ENCODE results near the gene PDAP1. TPM values are rescaled to one million over a fixed set of nuclear protein-coding genes. Genes with fewer than 3 reads are reported as not detected.

Gene PDAP1
- total and polyA plus RNA-seq, 9 of the 15 experiments (the other 6 are each of a cell fraction or from before 2014, with no cell fraction given) = 10.2 to 315 (median 129) TPM

DNA sequence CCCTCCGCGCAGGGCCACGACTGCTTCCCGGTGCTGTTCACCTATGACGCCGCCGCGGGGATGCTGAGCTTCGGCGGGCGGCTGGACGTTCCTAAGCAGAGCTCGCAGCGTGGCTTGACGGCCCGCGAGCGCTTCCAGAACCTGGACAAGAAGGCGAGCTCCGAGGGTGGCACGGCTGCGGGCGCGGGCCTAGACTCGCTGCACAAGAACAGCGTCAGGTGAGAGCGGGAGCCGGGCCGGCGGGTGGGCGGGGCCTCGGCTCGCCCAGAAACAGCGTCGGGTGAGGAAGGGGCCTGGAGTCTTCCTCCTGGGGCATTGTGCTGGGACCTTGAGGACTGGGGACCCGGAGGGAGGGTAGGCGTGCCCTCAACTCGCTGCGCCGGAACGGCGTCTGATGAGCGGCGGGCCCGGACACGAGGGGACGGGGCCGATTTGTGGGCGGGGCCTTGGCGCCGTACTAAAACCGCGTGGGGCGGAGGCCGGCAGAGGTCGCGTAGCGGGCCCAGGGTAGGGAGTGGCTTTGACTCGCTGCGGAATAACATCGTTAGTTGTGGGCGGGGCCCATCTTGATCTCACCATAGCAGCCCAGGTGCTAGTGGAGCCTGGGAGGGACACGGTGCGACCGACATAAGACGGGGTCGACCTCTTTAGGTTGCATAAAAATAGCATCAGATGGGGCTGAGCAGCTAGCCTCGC is 15.6 kb downstream of the PDAP1 start (continued):
- TF ChIP-seq RBFOX2 (IDR thresholded peaks at IDR 0.05; ENCODE audit: low read depth, low read length) = peak; percentile 75
- no peak for TF ChIP-seq ZNF175 (CRISPR knock-in tag; IDR thresholded peaks at IDR 0.05; ENCODE audit: low read depth)
- peak in 1 of 2 experiments; percentile 21; a peak in 1 of 4 replicates for TF ChIP-seq HDAC1 (IDR thresholded peaks at IDR 0.05)
- TF ChIP-seq OTX1 (CRISPR knock-in tag; IDR thresholded peaks at IDR 0.05) = 0 out of 2 replicates have a peak, but pooled peaks have one; percentile 17
- TF ChIP-seq, protein P1, sequence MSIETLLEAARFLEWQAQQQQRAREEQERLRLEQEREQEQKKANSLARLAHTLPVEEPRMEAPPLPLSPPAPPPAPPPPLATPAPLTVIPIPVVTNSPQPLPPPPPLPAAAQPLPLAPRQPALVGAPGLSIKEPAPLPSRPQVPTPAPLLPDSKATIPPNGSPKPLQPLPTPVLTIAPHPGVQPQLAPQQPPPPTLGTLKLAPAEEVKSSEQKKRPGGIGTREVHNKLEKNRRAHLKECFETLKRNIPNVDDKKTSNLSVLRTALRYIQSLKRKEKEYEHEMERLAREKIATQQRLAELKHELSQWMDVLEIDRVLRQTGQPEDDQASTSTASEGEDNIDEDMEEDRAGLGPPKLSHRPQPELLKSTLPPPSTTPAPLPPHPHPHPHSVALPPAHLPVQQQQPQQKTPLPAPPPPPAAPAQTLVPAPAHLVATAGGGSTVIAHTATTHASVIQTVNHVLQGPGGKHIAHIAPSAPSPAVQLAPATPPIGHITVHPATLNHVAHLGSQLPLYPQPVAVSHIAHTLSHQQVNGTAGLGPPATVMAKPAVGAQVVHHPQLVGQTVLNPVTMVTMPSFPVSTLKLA (conservative IDR thresholded peaks at IDR 0.05) = peak in 1 of 2 experiments; percentile 69
- no peak for TF ChIP-seq MTF1 (CRISPR knock-in tag; IDR thresholded peaks at IDR 0.05; ENCODE audit: borderline replicate concordance)
- TF ChIP-seq PCBP1 (IDR thresholded peaks at IDR 0.05; ENCODE audit: low read depth, low read length, poor library complexity, severe bottlenecking) = peak; percentile 61
- TF ChIP-seq, protein P2, sequence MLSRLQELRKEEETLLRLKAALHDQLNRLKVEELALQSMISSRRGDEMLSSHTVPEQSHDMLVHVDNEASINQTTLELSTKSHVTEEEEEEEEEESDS (CRISPR knock-in tag; IDR thresholded peaks at IDR 0.05) = no peak
- no peak for TF ChIP-seq ETV1 (tag; conservative IDR thresholded peaks at IDR 0.05; ENCODE audit: low read depth)
- peak; percentile 82; the same call in 1 of the 2 replicates for TF ChIP-seq ERF (CRISPR knock-in tag; IDR thresholded peaks at IDR 0.05)
- TF ChIP-seq CCNT2 (IDR thresholded peaks at IDR 0.05; ENCODE audit: borderline replicate concordance, extremely low read depth, insufficient read length, low read depth, low read length) = peak; percentile 33
- TF ChIP-seq ZNF146 (CRISPR knock-in tag; IDR thresholded peaks at IDR 0.05; ENCODE audit: unreplicated experiment) = no peak
- TF ChIP-seq NRF1 (conservative IDR thresholded peaks at IDR 0.05 in 1 of 2, IDR thresholded peaks at IDR 0.05 in 1 of 2) = peak; percentile 15 to 40; a peak in 2 of 4 replicates
- TF ChIP-seq, protein P3, sequence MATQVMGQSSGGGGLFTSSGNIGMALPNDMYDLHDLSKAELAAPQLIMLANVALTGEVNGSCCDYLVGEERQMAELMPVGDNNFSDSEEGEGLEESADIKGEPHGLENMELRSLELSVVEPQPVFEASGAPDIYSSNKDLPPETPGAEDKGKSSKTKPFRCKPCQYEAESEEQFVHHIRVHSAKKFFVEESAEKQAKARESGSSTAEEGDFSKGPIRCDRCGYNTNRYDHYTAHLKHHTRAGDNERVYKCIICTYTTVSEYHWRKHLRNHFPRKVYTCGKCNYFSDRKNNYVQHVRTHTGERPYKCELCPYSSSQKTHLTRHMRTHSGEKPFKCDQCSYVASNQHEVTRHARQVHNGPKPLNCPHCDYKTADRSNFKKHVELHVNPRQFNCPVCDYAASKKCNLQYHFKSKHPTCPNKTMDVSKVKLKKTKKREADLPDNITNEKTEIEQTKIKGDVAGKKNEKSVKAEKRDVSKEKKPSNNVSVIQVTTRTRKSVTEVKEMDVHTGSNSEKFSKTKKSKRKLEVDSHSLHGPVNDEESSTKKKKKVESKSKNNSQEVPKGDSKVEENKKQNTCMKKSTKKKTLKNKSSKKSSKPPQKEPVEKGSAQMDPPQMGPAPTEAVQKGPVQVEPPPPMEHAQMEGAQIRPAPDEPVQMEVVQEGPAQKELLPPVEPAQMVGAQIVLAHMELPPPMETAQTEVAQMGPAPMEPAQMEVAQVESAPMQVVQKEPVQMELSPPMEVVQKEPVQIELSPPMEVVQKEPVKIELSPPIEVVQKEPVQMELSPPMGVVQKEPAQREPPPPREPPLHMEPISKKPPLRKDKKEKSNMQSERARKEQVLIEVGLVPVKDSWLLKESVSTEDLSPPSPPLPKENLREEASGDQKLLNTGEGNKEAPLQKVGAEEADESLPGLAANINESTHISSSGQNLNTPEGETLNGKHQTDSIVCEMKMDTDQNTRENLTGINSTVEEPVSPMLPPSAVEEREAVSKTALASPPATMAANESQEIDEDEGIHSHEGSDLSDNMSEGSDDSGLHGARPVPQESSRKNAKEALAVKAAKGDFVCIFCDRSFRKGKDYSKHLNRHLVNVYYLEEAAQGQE (IDR thresholded peaks at IDR 0.05; ENCODE audit: borderline replicate concordance) = no peak
- TF ChIP-seq, protein P3 (CRISPR knock-in tag; IDR thresholded peaks at IDR 0.05; ENCODE audit: low read depth) = peak; percentile 52; the same call in 1 of the 2 replicates
- TF ChIP-seq CREB1 (IDR thresholded peaks at IDR 0.05) = peak; percentile 27; the same call in 1 of the 2 replicates
- no peak for TF ChIP-seq CREB1 (CRISPR knock-in tag; IDR thresholded peaks at IDR 0.05)

Data from K562 (cell line).